Prostate gland (tissue), 2 donors: ENCODE measurements around the gene TCF7L1.

ENCODE experiments used
- CTCF ChIP-seq, 4 experiments: fragments of 200-600 bp in 2 of 4; fragments of 450-650 bp in 2 of 4; sonication (generic) in 2 of 4; IDR thresholded peaks; 1 replicate in 3 of 4; 2 replicates in 1 of 4; pipeline ENCODE4 v1.5.1; 2016 to 2019; ENCODE audit warnings: antibody characterized with exemption in 4 of 4, mild to moderate bottlenecking in 2 of 4, moderate library complexity in 2 of 4
- POLR2AphosphoS5 ChIP-seq: sonication (generic); formaldehyde crosslinking; IDR thresholded peaks from one replicate; pipeline ENCODE4 v1.6.1; 2017; ENCODE audit warnings: antibody characterized with exemption

DNA sequence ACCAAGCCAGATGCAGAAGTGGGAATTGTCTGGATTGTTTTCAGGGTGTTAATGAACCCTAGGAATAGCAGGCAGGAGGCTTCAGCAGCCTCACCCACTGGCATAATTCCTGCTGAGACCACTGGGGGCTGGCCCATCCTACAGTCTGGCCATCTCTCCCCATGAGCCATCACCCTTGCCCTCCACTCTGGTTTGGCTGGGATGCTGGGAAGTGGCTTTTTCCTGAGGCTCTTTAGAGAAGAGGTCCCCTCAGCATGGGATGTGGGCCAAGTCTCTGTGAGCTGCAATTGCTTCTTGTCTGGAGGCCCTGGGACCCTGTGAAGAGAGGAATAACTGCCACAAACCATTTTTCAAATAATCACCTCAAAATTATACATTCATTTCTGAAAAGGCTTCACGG, 4.0 kb downstream of the TCF7L1 start:
- TF ChIP-seq POLR2AphosphoS5 (no peak), CTCF (IDR thresholded peaks at IDR 0.05) (no peak)
